GM12892 (cell line): ENCODE data around the gene CCN2.

Source experiments
- DNase-seq: peaks from one replicate; pipeline ENCODE4 v3.0.0; 2011; ENCODE audit not compliant: insufficient read length
- FAIRE-seq: peaks from 2 replicates; lab custom pipeline; 2011; peaks lifted over from hg19 to GRCh38; lab: Jason Lieb, UNC
- POLR2A ChIP-seq: IDR thresholded peaks from 2 replicates; pipeline ENCODE4 v1.6.1; 2011; ENCODE audit warnings: low read depth, low read length, control low read depth
- POLR2AphosphoS5 ChIP-seq: IDR thresholded peaks from 2 replicates; pipeline ENCODE4 v1.6.1; 2011; ENCODE audit warnings: low read depth, low read length, control low read depth
- TAF1 ChIP-seq: IDR thresholded peaks from 2 replicates; pipeline ENCODE4 v1.6.1; 2011; ENCODE audit warnings: low read depth, mild to moderate bottlenecking, control low read depth, low read length, borderline replicate concordance

Gene CCN2

GRCh38 chr6:131980791-131981623 lies 29.8 kb upstream of the CCN2 start:
- no peak for FAIRE-seq
- TF ChIP-seq POLR2AphosphoS5 = no peak
- no peak for TF ChIP-seq POLR2A
- TF ChIP-seq TAF1 = no peak

GRCh38 chr6:131980338-131980790 lies 29.2 kb upstream of the CCN2 start:
- FAIRE-seq (no peak), DNase-seq (no peak)
- TF ChIP-seq POLR2AphosphoS5 (no peak), TAF1 (no peak), POLR2A (no peak)

More at GRCh38 chr6:131980791-131981623, 29.8 kb upstream of the CCN2 start:
- no peak for DNase-seq

GRCh38 chr6:131979515-131980337 lies 28.6 kb upstream of the CCN2 start:
- FAIRE-seq = no peak
- no peak for DNase-seq
- no peak for TF ChIP-seq POLR2AphosphoS5
- no peak for TF ChIP-seq POLR2A
- TF ChIP-seq TAF1 = no peak

GRCh38 chr6:131978522-131978921 lies 27.4 kb upstream of the CCN2 start:
- FAIRE-seq = no peak
- TF ChIP-seq POLR2A = no peak
- no peak for TF ChIP-seq TAF1
- no peak for TF ChIP-seq POLR2AphosphoS5

GRCh38 chr6:131976545-131977061 lies 25.4 kb upstream of the CCN2 start:
- DNase-seq (no peak), FAIRE-seq (no peak)
- no peak for TF ChIP-seq POLR2A
- no peak for TF ChIP-seq TAF1
- TF ChIP-seq POLR2AphosphoS5 = no peak

More at GRCh38 chr6:131978522-131978921, 27.4 kb upstream of the CCN2 start:
- DNase-seq = no peak

GRCh38 chr6:131972741-131973140 lies 21.6 kb upstream of the CCN2 start:
- FAIRE-seq (no peak), DNase-seq (no peak)
- TF ChIP-seq TAF1 (no peak), POLR2A (no peak), POLR2AphosphoS5 (no peak)

- DNase-seq (no peak), FAIRE-seq (no peak)
- TF ChIP-seq TAF1 (no peak), POLR2A (no peak), POLR2AphosphoS5 (no peak)
Measured at GRCh38 chr6:131970076-131970859, 19.1 kb upstream of the CCN2 start.

- DNase-seq = no peak
- peak; percentile 44 for FAIRE-seq
- no peak for TF ChIP-seq POLR2A
- no peak for TF ChIP-seq TAF1
- TF ChIP-seq POLR2AphosphoS5 = no peak
Measured at GRCh38 chr6:131968656-131969055, 17.5 kb upstream of the CCN2 start.

- TF ChIP-seq POLR2AphosphoS5 = no peak
- no peak for TF ChIP-seq POLR2A
- TF ChIP-seq TAF1 = no peak
- FAIRE-seq (no peak), DNase-seq (no peak)
Measured at GRCh38 chr6:131967948-131968347, 16.8 kb upstream of the CCN2 start.

GRCh38 chr6:131966443-131966842 lies 15.3 kb upstream of the CCN2 start:
- DNase-seq (no peak), FAIRE-seq (no peak)
- no peak for TF ChIP-seq POLR2AphosphoS5
- TF ChIP-seq POLR2A = no peak
- no peak for TF ChIP-seq TAF1

GRCh38 chr6:131963063-131963462 lies 11.9 kb upstream of the CCN2 start:
- DNase-seq = no peak
- FAIRE-seq = no peak
- no peak for TF ChIP-seq POLR2A
- no peak for TF ChIP-seq TAF1
